ENCODE data around the gene CEP112. TPM values are rescaled to one million over a fixed set of nuclear protein-coding genes. Genes with fewer than 3 reads are reported as not detected.

Gene CEP112
- total and polyA plus RNA-seq, 2 of the 8 experiments (the other 6 are each of a cell fraction or from before 2014, with no cell fraction given), result 0.62 to 3.1 TPM

- Histone ChIP-seq H4K91ac (replicated peaks; ENCODE audit: insufficient read length, low read length) (no peak overlapping the region), H4K20me1 (replicated peaks in 1 of 2; ENCODE audit: control insufficient read depth in 1 of 2, insufficient read depth in 2 of 2, low read length in 2 of 2) (no peaks in the 10 kb centered on the region), H3K4me1 (replicated peaks in 1 of 4; ENCODE audit: control insufficient read depth in 3 of 4, insufficient read depth in 4 of 4, low read length in 3 of 4) (no peaks in the 10 kb centered on the region), H3K4me2 (ENCODE audit: insufficient read depth in 1 of 2, low read depth in 2 of 2, low read length in 2 of 2) (no peak overlapping the region), H3K4me3 (ENCODE audit: extremely low read depth in 1 of 4, insufficient read depth in 2 of 4, low read depth in 3 of 4, low read length in 4 of 4) (no peak overlapping the region), H2BK12ac (ENCODE audit: low read depth, low read length) (no peak overlapping the region), H2BK15ac (ENCODE audit: low read length) (no peak overlapping the region), H2BK5ac (ENCODE audit: low read depth, low read length) (no peak overlapping the region), H4K8ac (ENCODE audit: extremely low read depth, insufficient read depth, low read length) (no peak overlapping the region), H3K9ac (replicated peaks in 1 of 4; ENCODE audit: extremely low read depth in 1 of 4, low read depth in 3 of 4, low read length in 3 of 4) (no peak overlapping the region), H3K79me1 (ENCODE audit: low read depth, low read length) (no peaks in the 10 kb centered on the region), H2BK20ac (ENCODE audit: low read length) (no peak overlapping the region), H3K27ac (ENCODE audit: low read depth, low read length) (no peak overlapping the region), H2BK120ac (replicated peaks; ENCODE audit: low read depth, low read length) (no peak overlapping the region), H2AFZ (ENCODE audit: low read length) (no peak overlapping the region), H3K9me3 (ENCODE audit: insufficient read depth in 2 of 2, low read depth in 1 of 2, low read length in 1 of 2) (no peaks in the 10 kb centered on the region), H3K36me3 (ENCODE audit: control insufficient read depth in 2 of 4, insufficient read depth in 4 of 4, low read length in 3 of 4) (no peaks in the 10 kb centered on the region), H3K4ac (replicated peaks; ENCODE audit: insufficient read length, low read depth, low read length) (no peak overlapping the region), H3K79me2 (ENCODE audit: control insufficient read depth in 1 of 2, insufficient read depth in 2 of 2, low read length in 2 of 2) (no peaks in the 10 kb centered on the region), H3K56ac (replicated peaks; ENCODE audit: insufficient read length, low read depth, low read length) (no peak overlapping the region), H3K27me3 (replicated peaks in 1 of 4; ENCODE audit: control insufficient read depth in 3 of 4, extremely low read depth in 1 of 4, insufficient read depth in 3 of 4, low read length in 3 of 4) (no peaks in the 10 kb centered on the region), H2AK5ac (ENCODE audit: low read depth, low read length) (no peak overlapping the region), H3K23me2 (ENCODE audit: low read depth, low read length) (no peaks in the 10 kb centered on the region), H3K14ac (ENCODE audit: insufficient read length) (no peak overlapping the region), H3K18ac (ENCODE audit: extremely low read depth, low read length) (no peak overlapping the region), H3K23ac (ENCODE audit: insufficient read length) (no peak overlapping the region), H4K5ac (ENCODE audit: insufficient read length, low read depth, low read length) (no peak overlapping the region)
- FAIRE-seq (no peak), DNase-seq (ENCODE audit: low read depth in 1 of 2, low spot score in 2 of 2) (no peak)
- 94% methylated on average over 2 of the region's 2 CpGs; no CpG with 5 or more reads in 1 of the 2 experiments for WGBS, 2 experiments (ENCODE audit: extremely low coverage in 1 of 2, insufficient coverage in 1 of 2, insufficient read length in 1 of 2, insufficient replicate concordance in 2 of 2, low coverage in 1 of 2, low lambda C conversion rate in 2 of 2, missing lambda C conversion rate in 1 of 2)
- ChIA-PET CTCF (ENCODE audit: partially characterized antibody) (interaction anchor here (0.9 to 1.1 kb wide), 5 partner anchors 13 to 332 kb away, joined by 3 to 4 read pairs (median 3); no protein-coding TSS in a partner anchor), POLR2A (ENCODE audit: partially characterized antibody) (no interaction called here)
- TF ChIP-seq KDM5A (IDR thresholded peaks at IDR 0.05; ENCODE audit: low read length), result no peak
- no peak for TF ChIP-seq RNF2 (IDR thresholded peaks at IDR 0.05; ENCODE audit: borderline replicate concordance, low read depth, low read length, missing control alignments, poor library complexity, severe bottlenecking)
- no peak for TF ChIP-seq KDM1A (IDR thresholded peaks at IDR 0.05; ENCODE audit: borderline replicate concordance, low read length)
- no peak for TF ChIP-seq EGR1 (IDR thresholded peaks at IDR 0.05; ENCODE audit: borderline replicate concordance, low read depth, low read length)
- TF ChIP-seq ATF3 (IDR thresholded peaks at IDR 0.05; ENCODE audit: insufficient read depth, low read depth, low read length), result no peak
- no peak for TF ChIP-seq TCF12 (IDR thresholded peaks at IDR 0.05; ENCODE audit: low read depth, low read length)
- TF ChIP-seq SP4 (IDR thresholded peaks at IDR 0.05; ENCODE audit: low read length), result no peak
- TF ChIP-seq ASH2L (IDR thresholded peaks at IDR 0.05; ENCODE audit: low read length), result no peak
- no peak for TF ChIP-seq ATF2 (IDR thresholded peaks at IDR 0.05; ENCODE audit: low read length)
- no peak for TF ChIP-seq SP2 (IDR thresholded peaks at IDR 0.05; ENCODE audit: low read length)
Measured at GRCh38 chr17:65727832-65728231, 464.1 kb downstream of the CEP112 start.

All from H1 (cell line).